Mucosa of stomach (tissue), 1 donor: ENCODE measurements around the gene CHAF1A.

Experiments
- H3K27me3 ChIP-seq: one replicate; pipeline ENCODE4 v1.7.0; 2013; ENCODE audit warnings: mild to moderate bottlenecking, low read length; ENCODE audit not compliant: control insufficient read depth, insufficient read depth
- H3K36me3 ChIP-seq: one replicate; pipeline ENCODE4 v1.7.0; 2013; ENCODE audit warnings: low read length; ENCODE audit not compliant: control insufficient read depth, insufficient read depth
- H3K4me1 ChIP-seq: one replicate; pipeline ENCODE4 v1.7.0; 2013; ENCODE audit warnings: mild to moderate bottlenecking, low read length; ENCODE audit not compliant: control insufficient read depth, insufficient read depth
- H3K4me3 ChIP-seq: one replicate; pipeline ENCODE4 v1.7.0; 2013; ENCODE audit warnings: low read length
- H3K9ac ChIP-seq: one replicate; pipeline ENCODE4 v1.7.0; 2013; ENCODE audit warnings: mild to moderate bottlenecking, low read length, moderate library complexity
- H3K9me3 ChIP-seq: one replicate; pipeline ENCODE4 v1.7.0; 2013; ENCODE audit warnings: mild to moderate bottlenecking, low read length, moderate library complexity; ENCODE audit not compliant: control insufficient read depth
- donor health status: Pancreatic carcinoma.

Gene CHAF1A

GRCh38 chr19:4467835-4468234, 65.4 kb downstream of the CHAF1A start:
- Histone ChIP-seq H3K9me3 (no peaks in the 10 kb centered on the region), H3K27me3 (no peaks in the 10 kb centered on the region), H3K4me1 (peaks cover 1% of the 10 kb centered on the region), H3K36me3 (no peaks in the 10 kb centered on the region), H3K9ac (no peak overlapping the region), H3K4me3 (no peak overlapping the region)

- peak overlapping the region; percentile 63 for H3K9ac ChIP-seq
Measured at GRCh38 chr19:4471403-4472173, 69.1 kb downstream of the CHAF1A start.

GRCh38 chr19:4472174-4472974, 69.9 kb downstream of the CHAF1A start, which contains the start of gene HDGFL2:
TSS of gene HDGFL2 (plus strand) at chr19:4472297. CDS start at chr19:4472351, 54 bp downstream.
- no peaks in the 10 kb centered on the region for H3K36me3 ChIP-seq
- peaks cover 12% of the 10 kb centered on the region for H3K4me1 ChIP-seq
- no peaks in the 10 kb centered on the region for H3K9me3 ChIP-seq
- peak within 1 kb of the TSS; percentile 83 for H3K9ac ChIP-seq
- H3K27me3 ChIP-seq, result no peaks in the 10 kb centered on the region
- H3K4me3 ChIP-seq, result peak within 1 kb of the TSS; percentile 41

More at GRCh38 chr19:4471403-4472173, 69.1 kb downstream of the CHAF1A start:
- Histone ChIP-seq H3K27me3 (no peaks in the 10 kb centered on the region), H3K9me3 (no peaks in the 10 kb centered on the region), H3K36me3 (no peaks in the 10 kb centered on the region), H3K4me3 (peak overlapping the region; percentile 26), H3K4me1 (peaks cover 12% of the 10 kb centered on the region)

GRCh38 chr19:4473011-4473762, 70.7 kb downstream of the CHAF1A start:
- H3K9ac ChIP-seq, result peak overlapping the region; percentile 83
- H3K4me1 ChIP-seq, result peaks cover 12% of the 10 kb centered on the region
- no peaks in the 10 kb centered on the region for H3K36me3 ChIP-seq
- H3K4me3 ChIP-seq, result peak overlapping the region; percentile 41
- no peaks in the 10 kb centered on the region for H3K27me3 ChIP-seq
- H3K9me3 ChIP-seq, result no peaks in the 10 kb centered on the region

GRCh38 chr19:4473763-4474513, 71.5 kb downstream of the CHAF1A start:
- Histone ChIP-seq H3K27me3 (no peaks in the 10 kb centered on the region), H3K9ac (no peak overlapping the region)

GRCh38 chr19:4474514-4475022, 72.1 kb downstream of the CHAF1A start:
- Histone ChIP-seq H3K9me3 (no peaks in the 10 kb centered on the region), H3K27me3 (no peaks in the 10 kb centered on the region), H3K9ac (no peak overlapping the region), H3K36me3 (no peaks in the 10 kb centered on the region), H3K4me3 (no peak overlapping the region), H3K4me1 (peaks cover 12% of the 10 kb centered on the region)

More at GRCh38 chr19:4473763-4474513, 71.5 kb downstream of the CHAF1A start:
- H3K4me1 ChIP-seq, result peaks cover 12% of the 10 kb centered on the region
- H3K36me3 ChIP-seq, result no peaks in the 10 kb centered on the region
- no peaks in the 10 kb centered on the region for H3K9me3 ChIP-seq
- no peak overlapping the region for H3K4me3 ChIP-seq

GRCh38 chr19:4477034-4477801, 74.8 kb downstream of the CHAF1A start:
- H3K9me3 ChIP-seq, result no peaks in the 10 kb centered on the region
- no peak overlapping the region for H3K9ac ChIP-seq
- no peaks in the 10 kb centered on the region for H3K36me3 ChIP-seq
- H3K27me3 ChIP-seq, result no peaks in the 10 kb centered on the region
- H3K4me3 ChIP-seq, result no peak overlapping the region
- H3K4me1 ChIP-seq, result peaks cover 12% of the 10 kb centered on the region

GRCh38 chr19:4482721-4483364, 80.4 kb downstream of the CHAF1A start:
- no peaks in the 10 kb centered on the region for H3K9me3 ChIP-seq
- no peaks in the 10 kb centered on the region for H3K4me1 ChIP-seq
- H3K27me3 ChIP-seq, result no peaks in the 10 kb centered on the region
- H3K9ac ChIP-seq, result no peak overlapping the region
- no peaks in the 10 kb centered on the region for H3K36me3 ChIP-seq
- no peak overlapping the region for H3K4me3 ChIP-seq

- Histone ChIP-seq H3K27me3 (no peaks in the 10 kb centered on the region), H3K9ac (no peak overlapping the region), H3K4me1 (no peaks in the 10 kb centered on the region), H3K36me3 (no peaks in the 10 kb centered on the region), H3K4me3 (no peak overlapping the region), H3K9me3 (no peaks in the 10 kb centered on the region)
Measured at GRCh38 chr19:4483385-4483784, 80.9 kb downstream of the CHAF1A start.

- H3K36me3 ChIP-seq, result no peaks in the 10 kb centered on the region
- H3K9me3 ChIP-seq, result no peaks in the 10 kb centered on the region
- H3K27me3 ChIP-seq, result no peaks in the 10 kb centered on the region
- no peak overlapping the region for H3K9ac ChIP-seq
- H3K4me1 ChIP-seq, result no peaks in the 10 kb centered on the region
- H3K4me3 ChIP-seq, result no peak overlapping the region
Measured at GRCh38 chr19:4487572-4487971, 85.1 kb downstream of the CHAF1A start.
